KMS-11 (cell line): ENCODE results near the gene ERCC3.

Experiments used
- H2AFZ ChIP-seq: fragments of 200-600 bp; sonication (generic); 2 replicates; pipeline ENCODE4 v1.6.1; 2016; ENCODE audit warnings: antibody characterized with exemption, mixed run types, low read depth
- H3K27ac ChIP-seq: fragments of 200-600 bp; sonication (generic); 2 replicates; pipeline ENCODE4 v1.6.1; 2016; ENCODE audit warnings: mild to moderate bottlenecking, mixed run types
- H3K27me3 ChIP-seq: fragments of 200-600 bp; sonication (generic); 2 replicates; pipeline ENCODE4 v1.6.1; 2017; ENCODE audit warnings: mild to moderate bottlenecking, low read depth, mixed run types, moderate library complexity; ENCODE audit not compliant: insufficient read depth
- H3K36me3 ChIP-seq: fragments of 200-600 bp; sonication (generic); 2 replicates; pipeline ENCODE4 v1.6.1; 2017; ENCODE audit warnings: mild to moderate bottlenecking, mixed run types; ENCODE audit not compliant: insufficient read depth
- H3K4me1 ChIP-seq: fragments of 200-600 bp; sonication (generic); 2 replicates; pipeline ENCODE4 v1.6.1; 2016; ENCODE audit warnings: mild to moderate bottlenecking, low read depth, mixed run types; ENCODE audit not compliant: poor library complexity, severe bottlenecking
- H3K4me2 ChIP-seq: fragments of 200-600 bp; sonication (generic); 2 replicates; pipeline ENCODE4 v1.7.0; 2016; ENCODE audit warnings: mild to moderate bottlenecking, mixed run types
- H3K4me3 ChIP-seq: fragments of 200-600 bp; sonication (generic); IDR thresholded peaks from 2 replicates; pipeline ENCODE4 v1.6.1; 2017; ENCODE audit warnings: low read depth, low read length, mixed read lengths; ENCODE audit not compliant: insufficient read depth
- H3K79me2 ChIP-seq: fragments of 200-600 bp; sonication (generic); 2 replicates; pipeline ENCODE4 v1.6.1; 2016; ENCODE audit warnings: low read depth, mixed run types; ENCODE audit not compliant: insufficient read depth
- H3K9ac ChIP-seq: fragments of 200-600 bp; sonication (generic); 2 replicates; pipeline ENCODE4 v1.6.1; 2016; ENCODE audit warnings: mild to moderate bottlenecking, mixed run types
- H4K20me1 ChIP-seq: fragments of 200-600 bp; sonication (generic); 2 replicates; pipeline ENCODE4 v1.6.1; 2016; ENCODE audit warnings: mild to moderate bottlenecking, mixed run types; ENCODE audit not compliant: insufficient read depth
- TF ChIP-seq, protein P1 (sequence below): fragments of 200-600 bp; sonication (generic); conservative IDR thresholded peaks from 2 replicates; pipeline ENCODE4 v1.6.1; 2017; ENCODE audit warnings: low read depth, mild to moderate bottlenecking, antibody characterized with exemption, low read length, moderate library complexity, mixed read lengths

ERCC3 gene

DNA sequence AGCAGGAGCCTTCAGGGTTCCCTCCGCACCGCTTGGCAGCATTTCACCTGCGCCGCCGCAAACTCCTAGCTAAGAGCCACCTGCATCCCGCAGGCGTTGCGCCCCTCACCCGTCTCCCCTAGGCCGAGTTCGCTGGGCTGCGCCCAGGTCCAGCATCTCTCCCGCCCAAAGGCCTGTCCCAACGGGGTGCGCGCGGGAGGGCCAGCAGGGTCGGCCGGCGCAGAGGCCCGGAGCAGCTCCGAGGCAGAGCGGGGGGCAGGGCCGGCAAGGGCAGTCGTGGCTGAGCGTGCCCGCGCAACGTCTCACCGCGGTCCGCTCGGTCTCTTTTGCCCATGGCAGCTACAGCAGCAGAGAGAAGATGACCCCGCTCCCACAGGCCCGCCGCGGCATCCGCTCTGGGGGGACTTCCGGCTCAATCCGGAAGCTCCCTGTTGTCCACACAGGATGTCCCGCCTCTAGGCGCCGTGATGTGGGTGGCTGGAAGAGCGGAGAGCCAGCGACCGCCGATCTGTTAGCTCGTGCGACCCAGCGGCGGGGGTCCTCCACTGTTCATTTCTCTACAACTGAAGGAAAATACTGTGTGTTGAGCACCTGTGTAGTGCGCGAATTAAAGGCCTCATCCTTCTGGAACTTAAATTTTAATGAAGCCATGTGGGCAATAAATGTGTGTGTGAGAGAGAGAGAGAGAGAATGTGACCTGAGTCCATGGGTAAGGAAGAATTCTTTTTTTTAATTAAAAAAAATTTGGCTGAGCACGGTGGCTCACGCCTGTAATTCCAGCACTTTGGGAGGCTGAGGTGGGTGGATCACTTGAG lies at the start of gene ERCC3:
Gene ERCC3, minus strand, starts transcription at position 397 of the 815 bp plus-strand sequence. Its CDS starts 63 bp downstream, at position 334.
- Histone ChIP-seq H4K20me1 (no peaks in the 10 kb centered on the region), H3K4me2 (peak within 1 kb of the TSS; percentile 60; the same call in 1 of the 2 replicates), H3K36me3 (no peaks in the 10 kb centered on the region), H3K27ac (no peak within 1 kb of the TSS), H3K4me1 (peaks cover 2% of the 10 kb centered on the region), H3K9ac (peak within 1 kb of the TSS; percentile 67), H3K27me3 (no peaks in the 10 kb centered on the region), H3K4me3 (peak within 1 kb of the TSS; percentile 77), H3K79me2 (no peaks in the 10 kb centered on the region), H2AFZ (peak within 1 kb of the TSS; percentile 75)
- TF ChIP-seq, protein P1, sequence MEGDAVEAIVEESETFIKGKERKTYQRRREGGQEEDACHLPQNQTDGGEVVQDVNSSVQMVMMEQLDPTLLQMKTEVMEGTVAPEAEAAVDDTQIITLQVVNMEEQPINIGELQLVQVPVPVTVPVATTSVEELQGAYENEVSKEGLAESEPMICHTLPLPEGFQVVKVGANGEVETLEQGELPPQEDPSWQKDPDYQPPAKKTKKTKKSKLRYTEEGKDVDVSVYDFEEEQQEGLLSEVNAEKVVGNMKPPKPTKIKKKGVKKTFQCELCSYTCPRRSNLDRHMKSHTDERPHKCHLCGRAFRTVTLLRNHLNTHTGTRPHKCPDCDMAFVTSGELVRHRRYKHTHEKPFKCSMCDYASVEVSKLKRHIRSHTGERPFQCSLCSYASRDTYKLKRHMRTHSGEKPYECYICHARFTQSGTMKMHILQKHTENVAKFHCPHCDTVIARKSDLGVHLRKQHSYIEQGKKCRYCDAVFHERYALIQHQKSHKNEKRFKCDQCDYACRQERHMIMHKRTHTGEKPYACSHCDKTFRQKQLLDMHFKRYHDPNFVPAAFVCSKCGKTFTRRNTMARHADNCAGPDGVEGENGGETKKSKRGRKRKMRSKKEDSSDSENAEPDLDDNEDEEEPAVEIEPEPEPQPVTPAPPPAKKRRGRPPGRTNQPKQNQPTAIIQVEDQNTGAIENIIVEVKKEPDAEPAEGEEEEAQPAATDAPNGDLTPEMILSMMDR = no peak

DNA sequence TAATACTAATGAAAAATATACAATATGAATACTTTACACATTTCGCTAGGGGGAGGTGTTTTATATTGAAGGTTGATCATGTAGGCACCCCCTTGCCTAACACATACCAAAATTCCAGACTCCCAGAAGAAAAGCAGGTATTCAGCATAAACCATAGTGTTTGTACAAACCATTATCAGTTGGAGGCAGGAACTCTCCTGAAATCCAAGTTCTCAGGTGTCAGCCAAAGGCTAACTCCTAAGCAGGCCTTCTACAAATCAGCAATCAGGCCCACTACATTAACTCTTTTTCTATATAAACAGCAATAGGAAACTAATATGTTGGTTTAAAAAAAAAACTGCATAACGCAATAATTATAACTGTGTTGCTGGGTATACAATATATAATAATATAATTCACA lies 49.3 kb upstream of the ERCC3 start:
- Histone ChIP-seq H3K79me2 (peaks cover 31% of the 10 kb centered on the region), H3K27ac (no peak overlapping the region), H3K36me3 (no peaks in the 10 kb centered on the region), H3K9ac (no peak overlapping the region), H4K20me1 (0 out of 2 replicates have a peak, but pooled peaks cover 6% of the 10 kb centered on the region), H3K4me3 (no peak overlapping the region), H2AFZ (no peak overlapping the region), H3K4me1 (peaks cover 38% of the 10 kb centered on the region), H3K27me3 (no peaks in the 10 kb centered on the region), H3K4me2 (no peak overlapping the region)
- TF ChIP-seq, protein P1 = no peak

DNA sequence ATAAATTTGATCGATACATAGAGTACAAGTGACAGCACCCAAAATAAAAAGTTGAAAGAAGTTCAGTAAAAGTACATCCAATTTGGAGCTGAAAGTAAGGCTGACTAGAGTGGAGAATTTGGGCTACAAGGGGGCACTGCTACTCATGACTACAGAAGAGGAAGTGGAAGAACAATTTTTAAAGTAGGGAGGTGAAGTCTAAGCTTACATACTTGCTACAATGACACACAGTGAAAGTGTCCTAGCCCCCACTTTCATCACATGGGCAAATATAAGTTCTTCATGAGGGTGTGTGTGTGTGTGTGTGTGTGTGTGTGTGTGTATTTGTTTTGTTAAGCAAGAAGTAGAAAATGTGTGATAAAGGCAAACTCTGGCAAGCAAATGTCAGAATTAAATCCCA lies 48.2 kb upstream of the ERCC3 start:
- Histone ChIP-seq H3K79me2 (peaks cover 19% of the 10 kb centered on the region), H3K4me1 (peaks cover 26% of the 10 kb centered on the region), H3K4me3 (no peak overlapping the region), H3K27ac (no peak overlapping the region), H3K36me3 (no peaks in the 10 kb centered on the region), H4K20me1 (0 out of 2 replicates have a peak, but pooled peaks cover 6% of the 10 kb centered on the region), H3K4me2 (no peak overlapping the region), H3K9ac (no peak overlapping the region), H3K27me3 (no peaks in the 10 kb centered on the region), H2AFZ (no peak overlapping the region)
- TF ChIP-seq, protein P1 = no peak

DNA sequence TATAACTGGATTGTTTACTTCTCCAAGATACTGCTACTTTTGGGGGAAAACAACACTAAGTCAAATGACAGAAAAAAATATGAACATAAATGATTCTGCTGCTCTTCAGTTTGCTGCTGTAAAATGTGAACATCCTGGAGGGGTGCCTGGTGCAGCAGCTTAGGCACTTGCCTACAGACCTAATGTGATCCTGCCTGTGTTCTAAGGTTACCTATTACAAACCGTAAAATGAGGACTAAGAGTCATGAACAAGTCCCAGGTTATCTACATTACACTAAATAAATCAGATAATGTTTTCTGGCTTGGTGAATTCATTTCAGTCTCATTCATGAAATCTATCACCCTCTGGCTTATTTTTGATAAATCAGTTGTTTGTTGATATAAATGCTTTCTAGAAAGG lies 38.4 kb upstream of the ERCC3 start:
- Histone ChIP-seq H2AFZ (no peak overlapping the region), H3K79me2 (no peaks in the 10 kb centered on the region), H3K36me3 (no peaks in the 10 kb centered on the region), H3K4me1 (peaks cover 20% of the 10 kb centered on the region), H3K4me2 (no peak overlapping the region), H4K20me1 (no peaks in the 10 kb centered on the region), H3K27ac (no peak overlapping the region), H3K27me3 (no peaks in the 10 kb centered on the region), H3K4me3 (no peak overlapping the region), H3K9ac (no peak overlapping the region)
- TF ChIP-seq, protein P1 = no peak
